Activated CD4-positive, alpha-beta T cell treated with anti-CD3 and anti-CD28 coated beads for 36 hours (primary cell): ENCODE data around the gene ARRB2. TPM values are rescaled to one million over a fixed set of nuclear protein-coding genes. Genes with fewer than 3 reads are reported as not detected.
"Not testable (repeated sequence)": the region's sequence is repeated elsewhere in the genome, so short reads cannot be mapped to it uniquely, and the experiment has no call there.

Source experiments
- ATAC-seq: fragments of 200-7000 bp; cut with Tn5 transposase; one replicate; pipeline ENCODE4 v1.10.0; 2021; ENCODE audit warnings: mild to moderate bottlenecking, moderate library complexity
- CTCF ChIA-PET: fragments of 350-600 bp; sonication (Branson Sonifier 250); formaldehyde crosslinking; loops from one replicate; lab custom pipeline; 2021; ENCODE audit warnings: antibody characterized with exemption; lab: Charles Lee
- POLR2A ChIA-PET: fragments of 350-600 bp; sonication (Branson Sonifier 250); formaldehyde crosslinking; loops from one replicate; lab custom pipeline; 2021; ENCODE audit warnings: antibody characterized with exemption, inconsistent platforms; lab: Charles Lee
- DNase-seq: peaks from one replicate; pipeline ENCODE4 v3.0.0-alpha.2; 2020
- H3K27ac Mint-ChIP-seq: one replicate; pipeline ENCODE4 v1.8.0; 2021; ENCODE audit warnings: mixed read lengths
- H3K27me3 Mint-ChIP-seq: one replicate; pipeline ENCODE4 v1.8.0; 2021; ENCODE audit warnings: mixed read lengths
- H3K36me3 Mint-ChIP-seq: one replicate; pipeline ENCODE4 v1.8.0; 2021; ENCODE audit warnings: low read depth, mixed read lengths
- H3K4me1 Mint-ChIP-seq: one replicate; pipeline ENCODE4 v1.8.0; 2021; ENCODE audit warnings: mixed read lengths
- H3K4me3 Mint-ChIP-seq: one replicate; pipeline ENCODE4 v1.8.0; 2021; ENCODE audit warnings: mild to moderate bottlenecking, moderate library complexity, mixed read lengths
- H3K9me3 Mint-ChIP-seq: one replicate; pipeline ENCODE4 v1.8.0; 2021; ENCODE audit warnings: low read depth, mixed read lengths
- intact Hi-C, 2 experiments: fragments of 100-400 bp; cut with DNase I in 1 of 2; cut with micrococcal nuclease in 1 of 2; formaldehyde crosslinking; loops; one replicate each; pipeline versions ENCODE4 v1.14.2 to v1.15.1; 2022 to 2024; cut with DNase I, micrococcal nuclease
- total RNA-seq, 2 experiments: library from RNA; stranded (reverse); gene quantifications; one replicate each; pipeline ENCODE4 v1.2.3, GENCODE V29; 2021

Gene ARRB2
- total RNA-seq, 2 experiments from 2014 or later, result 168 to 175 TPM

GRCh38 chr17:4714340-4715062 lies 4.1 kb downstream of the ARRB2 start:
- peaks cover 31% of the 10 kb centered on the region for H3K36me3 Mint-ChIP-seq
- H3K27ac Mint-ChIP-seq, result peak overlapping the region; percentile 92
- not testable (repeated sequence) for H3K27me3 Mint-ChIP-seq, DNase-seq, H3K9me3 Mint-ChIP-seq, ATAC-seq
- ChIA-PET CTCF (interaction anchor here (0.6 to 1.3 kb wide), 3 partner anchors 11 to 515 kb away, joined by 3 read pairs; no protein-coding TSS in a partner anchor), POLR2A (interaction anchor here (0.6 kb wide), 2 partner anchors 34 to 703 kb away, joined by 3 read pairs; no protein-coding TSS in a partner anchor)
- intact Hi-C loops, result loop anchor here in 1 of 2 experiments (5.0 kb wide), 1 partner anchor 752 kb away; the partner anchor contains the start of gene ATP2A3
- peak overlapping the region; percentile 65 for H3K4me3 Mint-ChIP-seq
- H3K4me1 Mint-ChIP-seq, result peaks cover 40% of the 10 kb centered on the region

GRCh38 chr17:4715063-4715744 lies 4.8 kb downstream of the ARRB2 start:
- CTCF ChIA-PET, result interaction anchor here (0.8 to 1.3 kb wide), 2 partner anchors 10 to 34 kb away, joined by 3 read pairs; no protein-coding TSS in a partner anchor
- intact Hi-C loops, result no loop called here
- POLR2A ChIA-PET, result no interaction called here
- Mint-ChIP-seq H3K36me3 (peaks cover 36% of the 10 kb centered on the region), H3K9me3 (no peaks in the 10 kb centered on the region), H3K27ac (peak overlapping the region; percentile 92), H3K4me1 (peaks cover 36% of the 10 kb centered on the region), H3K4me3 (peak overlapping the region; percentile 65), H3K27me3 (no peaks in the 10 kb centered on the region)
- DNase-seq (peak; percentile 53), ATAC-seq (no peak)

- CTCF ChIA-PET, result no interaction called here
- peaks cover 36% of the 10 kb centered on the region for H3K4me1 Mint-ChIP-seq
- ATAC-seq, result no peak
- POLR2A ChIA-PET, result no interaction called here
- peak overlapping the region; percentile 92 for H3K27ac Mint-ChIP-seq
- no peak overlapping the region for H3K4me3 Mint-ChIP-seq
- DNase-seq, result no peak
- intact Hi-C loops, result no loop called here
- no peaks in the 10 kb centered on the region for H3K27me3 Mint-ChIP-seq
- H3K9me3 Mint-ChIP-seq, result no peaks in the 10 kb centered on the region
- H3K36me3 Mint-ChIP-seq, result peaks cover 41% of the 10 kb centered on the region
Observed at GRCh38 chr17:4716081-4716480, 5.6 kb downstream of the ARRB2 start.

GRCh38 chr17:4717791-4718190 lies 7.4 kb downstream of the ARRB2 start:
- POLR2A ChIA-PET, result no interaction called here
- DNase-seq (no peak), ATAC-seq (no peak)
- peaks cover 21% of the 10 kb centered on the region for H3K4me1 Mint-ChIP-seq
- CTCF ChIA-PET, result no interaction called here
- H3K9me3 Mint-ChIP-seq, result no peaks in the 10 kb centered on the region
- no peak overlapping the region for H3K27ac Mint-ChIP-seq
- H3K36me3 Mint-ChIP-seq, result peaks cover 32% of the 10 kb centered on the region
- intact Hi-C loops, result no loop called here
- no peak overlapping the region for H3K4me3 Mint-ChIP-seq
- no peaks in the 10 kb centered on the region for H3K27me3 Mint-ChIP-seq

- CTCF ChIA-PET, result no interaction called here
Observed at GRCh38 chr17:4718276-4718675, 7.8 kb downstream of the ARRB2 start.

GRCh38 chr17:4719146-4719545 lies 8.7 kb downstream of the ARRB2 start:
- H3K27ac Mint-ChIP-seq, result peak overlapping the region; percentile 40
- peaks cover 32% of the 10 kb centered on the region for H3K36me3 Mint-ChIP-seq
- intact Hi-C loops, result no loop called here

More at GRCh38 chr17:4718276-4718675, 7.8 kb downstream of the ARRB2 start:
- no peak overlapping the region for H3K4me3 Mint-ChIP-seq
- DNase-seq, result no peak
- H3K27me3 Mint-ChIP-seq, result no peaks in the 10 kb centered on the region
- H3K27ac Mint-ChIP-seq, result no peak overlapping the region
- POLR2A ChIA-PET, result no interaction called here
- H3K4me1 Mint-ChIP-seq, result peaks cover 21% of the 10 kb centered on the region
- no peak for ATAC-seq
- no peaks in the 10 kb centered on the region for H3K9me3 Mint-ChIP-seq
- peaks cover 32% of the 10 kb centered on the region for H3K36me3 Mint-ChIP-seq
- intact Hi-C loops, result no loop called here

GRCh38 chr17:4719684-4720221 lies 9.3 kb downstream of the ARRB2 start:
- Mint-ChIP-seq H3K9me3 (no peaks in the 10 kb centered on the region), H3K4me1 (peaks cover 11% of the 10 kb centered on the region), H3K4me3 (no peak overlapping the region), H3K36me3 (peaks cover 32% of the 10 kb centered on the region), H3K27ac (peak overlapping the region; percentile 40), H3K27me3 (no peaks in the 10 kb centered on the region)
- ATAC-seq (no peak), DNase-seq (no peak)
- ChIA-PET POLR2A (no interaction called here), CTCF (no interaction called here)
- intact Hi-C loops, result no loop called here

More at GRCh38 chr17:4719146-4719545, 8.7 kb downstream of the ARRB2 start:
- ChIA-PET CTCF (no interaction called here), POLR2A (no interaction called here)
- ATAC-seq (no peak), DNase-seq (no peak)
- H3K4me3 Mint-ChIP-seq, result no peak overlapping the region
- no peaks in the 10 kb centered on the region for H3K9me3 Mint-ChIP-seq
- H3K4me1 Mint-ChIP-seq, result peaks cover 14% of the 10 kb centered on the region
- H3K27me3 Mint-ChIP-seq, result no peaks in the 10 kb centered on the region

GRCh38 chr17:4720787-4721186 lies 10.4 kb downstream of the ARRB2 start:
- ChIA-PET POLR2A (no interaction called here), CTCF (no interaction called here)
- no peak for ATAC-seq
- intact Hi-C loops, result no loop called here
- H3K27me3 Mint-ChIP-seq, result no peaks in the 10 kb centered on the region
- no peak overlapping the region for H3K4me3 Mint-ChIP-seq
- no peak overlapping the region for H3K27ac Mint-ChIP-seq
- H3K9me3 Mint-ChIP-seq, result no peaks in the 10 kb centered on the region
- DNase-seq, result no peak
- H3K4me1 Mint-ChIP-seq, result peaks cover 2% of the 10 kb centered on the region
- peaks cover 27% of the 10 kb centered on the region for H3K36me3 Mint-ChIP-seq

GRCh38 chr17:4721203-4722135 lies 11.0 kb downstream of the ARRB2 start:
- Mint-ChIP-seq H3K4me3 (no peak overlapping the region), H3K36me3 (peaks cover 27% of the 10 kb centered on the region), H3K9me3 (no peaks in the 10 kb centered on the region), H3K27ac (peak overlapping the region; percentile 29), H3K4me1 (peaks cover 4% of the 10 kb centered on the region), H3K27me3 (no peaks in the 10 kb centered on the region)
- ChIA-PET POLR2A (interaction anchor here (0.9 kb wide), 1 partner anchor 9 kb away, joined by 4 read pairs; no protein-coding TSS in a partner anchor), CTCF (interaction anchor here (1.3 kb wide), 1 partner anchor 188 kb away, joined by 3 read pairs; no protein-coding TSS in a partner anchor)
- DNase-seq, result no peak
- peak; percentile 31 for ATAC-seq
- intact Hi-C loops, result no loop called here

GRCh38 chr17:4722678-4723240 lies 12.3 kb downstream of the ARRB2 start:
- CTCF ChIA-PET, result interaction anchor here (1.3 kb wide), 1 partner anchor 186 kb away, joined by 3 read pairs; no protein-coding TSS in a partner anchor
- peaks cover 21% of the 10 kb centered on the region for H3K36me3 Mint-ChIP-seq
- no peak overlapping the region for H3K27ac Mint-ChIP-seq
- ATAC-seq, result no peak
- H3K4me1 Mint-ChIP-seq, result peaks cover 9% of the 10 kb centered on the region
- no peaks in the 10 kb centered on the region for H3K9me3 Mint-ChIP-seq
- intact Hi-C loops, result no loop called here
- no peaks in the 10 kb centered on the region for H3K27me3 Mint-ChIP-seq
- no peak overlapping the region for H3K4me3 Mint-ChIP-seq
- POLR2A ChIA-PET, result no interaction called here
- no peak for DNase-seq
